Fibroblast of lung (primary cell): ENCODE data around the gene TVP23C.

ENCODE experiments used
- EZH2 ChIP-seq: IDR thresholded peaks from 2 replicates; pipeline ENCODE4 v1.5.1; 2012; ENCODE audit warnings: low read length, control low read depth, mild to moderate bottlenecking; ENCODE audit errors: missing control alignments
- TF ChIP-seq, protein P1 (sequence below), 2 donors: IDR thresholded peaks in 1 of 2; conservative IDR thresholded peaks in 1 of 2; 1 replicate in 1 of 2; 2 replicates in 1 of 2; pipeline ENCODE4 v1.5.1; 2011 to 2012; ENCODE audit warnings: low read length in 2 of 2, control low read depth in 1 of 2, inconsistent platforms in 1 of 2, low read depth in 1 of 2, mild to moderate bottlenecking in 1 of 2

DNA sequence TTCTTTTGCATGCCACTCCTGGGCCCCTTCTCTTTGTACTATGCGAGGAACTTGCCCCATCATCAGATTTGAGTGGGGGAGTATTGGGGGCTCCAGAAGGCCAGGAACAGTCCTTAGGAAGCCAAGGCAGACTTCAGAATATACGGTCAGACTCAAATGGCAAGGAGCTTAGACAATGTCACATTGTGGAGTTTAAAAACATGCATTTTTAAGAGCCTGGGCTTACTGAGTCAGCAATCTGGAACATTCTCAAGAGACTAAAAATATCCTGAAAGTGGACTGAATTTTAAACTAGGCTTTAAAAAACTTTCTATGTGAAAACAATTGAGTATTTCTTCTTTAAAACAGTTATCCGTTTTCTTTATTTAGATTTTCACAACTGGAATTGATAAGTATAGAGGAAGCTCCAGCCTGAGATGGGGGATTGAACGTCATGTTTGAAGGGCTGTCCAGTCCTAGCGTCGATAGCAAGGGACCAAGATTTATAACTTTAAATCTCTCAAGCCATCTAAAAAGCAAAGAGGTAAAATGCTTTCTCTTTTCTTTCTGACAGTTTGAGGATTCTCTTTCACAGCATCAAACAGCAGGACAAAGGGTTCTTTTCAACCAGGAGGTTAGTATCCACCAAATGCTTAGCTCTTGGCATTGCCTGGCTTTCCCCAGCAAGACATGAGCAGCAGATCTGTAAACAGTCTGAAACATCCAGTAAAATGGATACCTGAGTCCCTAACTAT is 50.1 kb downstream of the TVP23C start:
- TF ChIP-seq, protein P1, sequence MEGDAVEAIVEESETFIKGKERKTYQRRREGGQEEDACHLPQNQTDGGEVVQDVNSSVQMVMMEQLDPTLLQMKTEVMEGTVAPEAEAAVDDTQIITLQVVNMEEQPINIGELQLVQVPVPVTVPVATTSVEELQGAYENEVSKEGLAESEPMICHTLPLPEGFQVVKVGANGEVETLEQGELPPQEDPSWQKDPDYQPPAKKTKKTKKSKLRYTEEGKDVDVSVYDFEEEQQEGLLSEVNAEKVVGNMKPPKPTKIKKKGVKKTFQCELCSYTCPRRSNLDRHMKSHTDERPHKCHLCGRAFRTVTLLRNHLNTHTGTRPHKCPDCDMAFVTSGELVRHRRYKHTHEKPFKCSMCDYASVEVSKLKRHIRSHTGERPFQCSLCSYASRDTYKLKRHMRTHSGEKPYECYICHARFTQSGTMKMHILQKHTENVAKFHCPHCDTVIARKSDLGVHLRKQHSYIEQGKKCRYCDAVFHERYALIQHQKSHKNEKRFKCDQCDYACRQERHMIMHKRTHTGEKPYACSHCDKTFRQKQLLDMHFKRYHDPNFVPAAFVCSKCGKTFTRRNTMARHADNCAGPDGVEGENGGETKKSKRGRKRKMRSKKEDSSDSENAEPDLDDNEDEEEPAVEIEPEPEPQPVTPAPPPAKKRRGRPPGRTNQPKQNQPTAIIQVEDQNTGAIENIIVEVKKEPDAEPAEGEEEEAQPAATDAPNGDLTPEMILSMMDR (conservative IDR thresholded peaks at IDR 0.05 in 1 of 2, IDR thresholded peaks at IDR 0.05 in 1 of 2; ENCODE audit: low read depth in 1 of 2, low read length in 2 of 2), result no peak
- TF ChIP-seq EZH2, result no peak
